GOT3 (cell line): ENCODE results near the gene C2CD4B.

Experiments used
- DNase-seq: peaks from one replicate; lab custom pipeline; 2025; ENCODE audit warnings: mixed read lengths; lab: John Stamatoyannopoulos, UW

Gene C2CD4B

DNA sequence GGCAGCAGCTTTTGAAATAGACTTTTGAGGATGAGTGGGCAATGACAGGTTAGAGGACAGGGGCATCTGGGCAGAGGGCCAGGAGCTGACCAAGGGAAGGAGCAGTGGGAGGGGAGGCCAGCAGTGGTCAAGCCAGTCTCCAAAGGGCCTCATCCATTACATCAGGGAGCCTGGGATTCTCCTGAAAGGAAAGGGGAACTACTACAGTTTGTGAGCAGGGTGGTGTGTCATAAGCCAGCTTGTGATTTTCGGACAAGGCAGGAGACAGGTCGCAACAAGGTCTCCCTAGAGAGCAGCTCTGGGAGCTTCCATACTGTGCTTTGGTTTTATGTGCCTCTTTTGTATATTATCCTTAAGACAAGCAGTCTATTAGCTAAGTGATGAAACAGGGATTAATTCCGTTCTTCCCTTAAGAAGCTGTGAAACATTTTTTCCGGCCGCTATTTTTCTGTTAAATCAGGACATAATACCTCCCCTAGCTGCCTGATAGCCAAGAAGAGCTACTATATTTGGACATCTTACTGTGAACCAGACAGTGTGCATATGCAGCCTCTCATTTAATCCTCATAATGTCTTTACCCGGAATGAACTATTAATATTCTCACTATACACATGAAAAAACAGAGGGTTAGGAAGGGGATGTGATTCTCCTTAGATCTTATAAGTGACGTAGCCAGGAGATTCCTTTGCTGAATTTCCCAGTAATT is 46.4 kb downstream of the C2CD4B start:
- DNase-seq, result no peak

DNA sequence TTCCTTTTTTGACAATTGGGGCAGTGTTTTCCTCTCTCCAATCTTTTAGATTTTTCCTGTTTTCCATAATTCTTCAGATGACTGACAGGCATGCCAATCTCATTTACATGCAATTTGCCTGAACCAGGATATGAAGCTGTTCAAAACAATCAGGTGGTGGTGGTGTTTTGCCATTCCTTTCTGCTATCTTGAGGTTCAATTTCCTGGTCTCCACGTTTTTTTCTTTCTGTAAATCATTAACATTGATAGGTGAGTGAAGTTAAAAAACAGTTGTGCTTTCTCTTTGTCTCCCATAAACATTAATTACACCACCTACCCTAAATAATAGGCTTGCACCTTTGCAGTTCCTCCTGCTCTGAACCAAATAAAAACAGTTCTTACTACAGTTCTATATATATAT is 49.2 kb downstream of the C2CD4B start:
- DNase-seq, result no peak
